ENCODE measurements around the gene PEX10.
"Not testable (repeated sequence)": the region's sequence is repeated elsewhere in the genome, so short reads cannot be mapped to it uniquely, and the experiment has no call there.

PEX10 gene

DNA sequence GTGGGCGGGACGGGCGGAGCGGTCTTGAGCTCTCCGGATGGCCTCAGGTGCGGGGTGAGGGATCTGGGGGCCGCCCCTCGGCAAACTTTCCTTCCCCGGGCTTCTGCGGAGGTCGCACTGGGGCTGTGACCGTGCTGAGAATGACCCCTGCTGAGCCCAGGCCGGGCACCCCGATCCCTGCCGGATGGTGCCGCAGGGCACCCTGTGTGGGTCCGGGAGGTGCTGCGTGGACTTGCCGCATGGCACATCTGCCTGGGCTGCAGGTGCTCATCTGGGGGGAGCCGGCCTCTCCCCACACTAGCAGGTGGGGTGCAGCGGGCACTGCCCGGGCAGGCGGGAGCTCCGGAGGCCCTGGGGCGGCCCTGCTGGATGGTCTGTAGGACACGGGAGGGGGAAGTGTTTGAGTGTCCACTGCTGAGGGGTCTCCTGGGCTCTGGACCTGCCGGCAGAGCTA lies 31.8 kb upstream of the PEX10 start:
- TF ChIP-seq, protein P1, sequence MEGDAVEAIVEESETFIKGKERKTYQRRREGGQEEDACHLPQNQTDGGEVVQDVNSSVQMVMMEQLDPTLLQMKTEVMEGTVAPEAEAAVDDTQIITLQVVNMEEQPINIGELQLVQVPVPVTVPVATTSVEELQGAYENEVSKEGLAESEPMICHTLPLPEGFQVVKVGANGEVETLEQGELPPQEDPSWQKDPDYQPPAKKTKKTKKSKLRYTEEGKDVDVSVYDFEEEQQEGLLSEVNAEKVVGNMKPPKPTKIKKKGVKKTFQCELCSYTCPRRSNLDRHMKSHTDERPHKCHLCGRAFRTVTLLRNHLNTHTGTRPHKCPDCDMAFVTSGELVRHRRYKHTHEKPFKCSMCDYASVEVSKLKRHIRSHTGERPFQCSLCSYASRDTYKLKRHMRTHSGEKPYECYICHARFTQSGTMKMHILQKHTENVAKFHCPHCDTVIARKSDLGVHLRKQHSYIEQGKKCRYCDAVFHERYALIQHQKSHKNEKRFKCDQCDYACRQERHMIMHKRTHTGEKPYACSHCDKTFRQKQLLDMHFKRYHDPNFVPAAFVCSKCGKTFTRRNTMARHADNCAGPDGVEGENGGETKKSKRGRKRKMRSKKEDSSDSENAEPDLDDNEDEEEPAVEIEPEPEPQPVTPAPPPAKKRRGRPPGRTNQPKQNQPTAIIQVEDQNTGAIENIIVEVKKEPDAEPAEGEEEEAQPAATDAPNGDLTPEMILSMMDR (IDR thresholded peaks at IDR 0.05; ENCODE audit: low read length, missing control alignments) = no peak
- no peak for DNase-seq (ENCODE audit: low read depth)
- no peak overlapping the region for H3K4me3 ChIP-seq (replicated peaks; ENCODE audit: low read depth, low read length)

DNA sequence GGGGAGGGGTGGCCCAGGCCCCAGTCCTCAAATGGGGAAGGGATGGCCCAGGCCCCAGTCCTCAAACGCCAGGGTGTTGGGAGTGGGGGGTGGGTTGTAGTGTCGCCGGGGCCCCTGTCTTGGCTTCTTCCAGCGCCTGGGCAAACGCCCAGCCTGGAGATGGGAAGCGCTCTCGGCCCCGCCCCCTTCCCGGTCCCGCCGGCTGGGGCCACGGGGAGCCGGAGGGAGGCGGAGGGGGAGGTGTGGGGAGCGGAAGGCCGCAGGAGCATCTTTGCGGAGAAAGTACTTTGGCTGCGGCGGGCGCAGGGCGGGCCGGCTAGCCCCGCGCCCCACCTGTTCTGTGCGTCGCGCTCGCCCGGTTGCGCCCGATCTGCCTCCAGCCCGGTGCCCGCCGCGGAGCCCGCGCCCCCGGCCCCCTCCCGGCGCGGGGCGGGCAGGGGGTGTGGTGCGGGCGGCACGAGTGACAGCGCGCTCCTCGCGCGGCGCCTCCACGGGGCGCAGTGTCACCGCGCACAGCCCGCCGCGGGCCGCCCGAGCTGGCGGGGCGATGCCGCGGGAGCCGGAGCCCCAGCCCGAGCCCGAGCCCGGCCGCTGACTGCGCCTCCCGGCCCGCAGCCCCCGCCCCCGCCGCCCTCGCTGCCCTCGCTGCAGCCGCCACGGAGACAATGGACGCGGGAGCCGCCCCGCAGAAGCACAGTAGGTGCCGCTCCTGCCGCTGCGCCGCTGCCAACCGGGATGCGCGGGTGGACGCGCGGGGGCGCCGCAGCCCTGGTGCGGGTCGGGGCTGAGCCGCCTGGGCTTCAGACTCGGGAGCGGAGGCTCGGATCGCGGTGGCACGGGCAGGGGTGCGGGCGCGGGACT lies 31.1 kb upstream of the PEX10 start:
- TF ChIP-seq, protein P1 (IDR thresholded peaks at IDR 0.05; ENCODE audit: low read length, missing control alignments) = no peak
- no peak for DNase-seq (ENCODE audit: low read depth)
- no peak overlapping the region for H3K4me3 ChIP-seq (replicated peaks; ENCODE audit: low read depth, low read length)

DNA sequence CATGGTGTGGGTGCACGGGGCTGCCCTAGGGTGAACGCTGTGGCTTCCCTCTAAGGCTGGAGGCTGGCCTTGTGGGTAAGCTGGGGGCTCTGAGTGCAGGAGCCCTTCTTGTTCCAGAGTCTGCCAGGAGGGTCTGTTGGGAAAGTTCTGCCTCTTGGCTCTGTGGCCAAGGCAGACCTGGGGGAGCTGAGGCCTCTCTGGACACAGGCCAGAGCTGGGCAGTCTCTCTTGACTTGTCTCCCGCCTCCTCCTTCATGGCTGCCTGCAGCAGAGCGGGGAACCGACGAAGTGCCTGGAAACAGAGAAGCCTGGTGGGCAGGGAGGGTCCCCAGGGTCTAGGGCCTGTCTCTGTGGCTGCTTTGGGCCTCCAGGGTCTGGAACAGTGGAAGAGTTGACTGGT lies 30.3 kb upstream of the PEX10 start:
- TF ChIP-seq, protein P1 (IDR thresholded peaks at IDR 0.05; ENCODE audit: low read length, missing control alignments) = no peak
- H3K4me3 ChIP-seq (replicated peaks; ENCODE audit: low read depth, low read length) = no peak overlapping the region
- no peak for DNase-seq (ENCODE audit: low read depth)

DNA sequence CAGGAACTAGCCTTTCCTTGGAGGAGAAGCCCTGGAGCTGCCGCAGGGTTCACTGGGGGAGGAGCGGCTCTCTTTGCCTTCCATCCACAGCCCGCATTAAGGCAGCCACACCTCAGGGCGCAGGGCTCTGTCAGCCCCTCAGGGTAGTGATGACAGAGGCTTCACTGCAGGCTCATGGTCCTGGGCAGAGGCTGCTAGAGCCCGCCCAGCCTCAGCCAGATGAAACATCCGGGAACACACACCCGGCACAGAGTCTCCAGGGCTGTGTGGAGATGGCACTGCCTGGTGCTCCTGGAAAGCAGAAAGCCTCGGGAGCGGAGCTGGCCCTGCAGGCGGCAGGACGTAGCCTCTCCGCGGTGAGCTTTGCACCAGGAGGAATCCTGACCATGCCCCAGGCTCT lies 29.4 kb upstream of the PEX10 start:
- DNase-seq (ENCODE audit: low read depth) = no peak
- TF ChIP-seq, protein P1 (IDR thresholded peaks at IDR 0.05; ENCODE audit: low read length, missing control alignments) = no peak
- H3K4me3 ChIP-seq (replicated peaks; ENCODE audit: low read depth, low read length) = no peak overlapping the region

DNA sequence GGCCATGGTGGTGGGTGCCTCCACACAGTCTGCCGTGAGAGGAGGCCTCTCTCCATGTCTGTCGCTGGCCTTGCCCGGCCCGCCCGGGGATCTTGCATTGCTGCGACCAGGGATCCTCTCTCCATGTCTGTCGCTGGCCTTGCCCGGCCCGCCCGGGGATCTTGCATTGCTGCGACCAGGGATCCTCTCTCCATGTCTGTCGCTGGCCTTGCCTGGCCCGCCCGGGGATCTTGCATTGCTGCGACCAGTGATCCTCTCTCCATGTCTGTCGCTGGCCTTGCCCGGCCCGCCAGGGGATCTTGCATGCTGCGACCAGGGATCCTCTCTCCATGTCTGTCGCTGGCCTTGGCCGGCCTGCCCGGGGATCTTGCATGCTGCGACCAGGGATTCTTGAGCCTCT lies 28.0 kb upstream of the PEX10 start:
- DNase-seq (ENCODE audit: low read depth); H3K4me3 ChIP-seq (replicated peaks; ENCODE audit: low read depth, low read length): not testable (repeated sequence)

DNA sequence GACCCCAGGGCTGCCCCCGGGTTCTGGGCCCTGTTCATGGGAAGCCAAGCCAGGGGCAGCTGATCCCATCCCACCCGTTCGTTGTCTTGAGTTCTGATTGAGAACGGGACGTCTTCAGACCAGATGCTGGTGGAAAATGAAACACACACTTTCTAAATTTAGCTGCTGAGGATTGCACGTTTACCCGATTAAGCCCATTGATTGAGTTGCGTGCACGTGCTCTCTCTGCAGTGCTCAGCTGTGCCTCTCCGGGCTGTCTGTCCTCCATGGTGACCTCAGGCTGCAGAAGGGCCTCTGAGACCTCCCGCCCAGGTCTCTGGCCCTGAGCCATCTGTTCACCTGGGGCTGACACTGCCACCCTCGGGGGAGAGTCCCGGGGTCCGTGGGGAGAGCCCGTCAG lies 27.0 kb upstream of the PEX10 start:
- H3K4me3 ChIP-seq (replicated peaks; ENCODE audit: low read depth, low read length) = no peak overlapping the region
- TF ChIP-seq, protein P1 (IDR thresholded peaks at IDR 0.05; ENCODE audit: low read length, missing control alignments) = no peak
- DNase-seq (ENCODE audit: low read depth) = no peak

DNA sequence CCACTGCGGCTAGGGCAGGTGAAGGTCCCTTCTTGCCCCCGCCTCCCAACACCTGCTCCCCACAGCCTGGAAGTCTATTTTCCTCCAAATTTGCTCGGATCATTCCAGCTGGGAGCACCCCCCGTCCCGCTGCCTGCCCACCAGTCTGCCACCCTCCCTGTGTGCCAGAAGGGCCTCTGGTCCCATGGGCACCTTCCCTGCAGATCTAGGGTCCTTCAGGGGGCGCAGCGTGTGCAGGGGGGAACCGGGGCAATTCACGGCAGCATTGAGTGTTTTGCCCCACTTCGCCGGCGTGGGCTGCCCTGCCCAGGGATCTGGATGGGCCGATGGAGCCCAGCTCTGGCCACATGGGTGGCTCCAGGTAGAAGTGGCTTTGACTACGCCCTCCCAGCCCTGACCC lies 26.3 kb upstream of the PEX10 start:
- TF ChIP-seq, protein P1 (IDR thresholded peaks at IDR 0.05; ENCODE audit: low read length, missing control alignments) = no peak
- DNase-seq (ENCODE audit: low read depth) = no peak
- H3K4me3 ChIP-seq (replicated peaks; ENCODE audit: low read depth, low read length) = no peak overlapping the region

Measured in fibroblast of pulmonary artery (primary cell).